Breast epithelium (tissue), 3 donors: ENCODE results near the gene MGAT1.

Experiments
- POLR2A ChIP-seq: fragments of 450-650 bp; IDR thresholded peaks from one replicate; pipeline ENCODE4 v1.6.1; 2016; ENCODE audit warnings: antibody characterized with exemption, mild to moderate bottlenecking, moderate library complexity
- POLR2AphosphoS5 ChIP-seq, 3 donors: sonication (generic); formaldehyde crosslinking; IDR thresholded peaks; one replicate each; pipeline ENCODE4 v1.6.1; 2017; ENCODE audit warnings: antibody characterized with exemption in 3 of 3
- TF ChIP-seq, protein P1 (sequence below), 3 donors: fragments of 450-650 bp; IDR thresholded peaks; one replicate each; pipeline ENCODE4 v1.5.1; 2016 to 2017; ENCODE audit warnings: antibody characterized with exemption in 3 of 3, mild to moderate bottlenecking in 3 of 3, moderate library complexity in 3 of 3

- TF ChIP-seq, protein P1, sequence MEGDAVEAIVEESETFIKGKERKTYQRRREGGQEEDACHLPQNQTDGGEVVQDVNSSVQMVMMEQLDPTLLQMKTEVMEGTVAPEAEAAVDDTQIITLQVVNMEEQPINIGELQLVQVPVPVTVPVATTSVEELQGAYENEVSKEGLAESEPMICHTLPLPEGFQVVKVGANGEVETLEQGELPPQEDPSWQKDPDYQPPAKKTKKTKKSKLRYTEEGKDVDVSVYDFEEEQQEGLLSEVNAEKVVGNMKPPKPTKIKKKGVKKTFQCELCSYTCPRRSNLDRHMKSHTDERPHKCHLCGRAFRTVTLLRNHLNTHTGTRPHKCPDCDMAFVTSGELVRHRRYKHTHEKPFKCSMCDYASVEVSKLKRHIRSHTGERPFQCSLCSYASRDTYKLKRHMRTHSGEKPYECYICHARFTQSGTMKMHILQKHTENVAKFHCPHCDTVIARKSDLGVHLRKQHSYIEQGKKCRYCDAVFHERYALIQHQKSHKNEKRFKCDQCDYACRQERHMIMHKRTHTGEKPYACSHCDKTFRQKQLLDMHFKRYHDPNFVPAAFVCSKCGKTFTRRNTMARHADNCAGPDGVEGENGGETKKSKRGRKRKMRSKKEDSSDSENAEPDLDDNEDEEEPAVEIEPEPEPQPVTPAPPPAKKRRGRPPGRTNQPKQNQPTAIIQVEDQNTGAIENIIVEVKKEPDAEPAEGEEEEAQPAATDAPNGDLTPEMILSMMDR (IDR thresholded peaks at IDR 0.05) = no peak
- TF ChIP-seq POLR2A (no peak), POLR2AphosphoS5 (IDR thresholded peaks at IDR 0.05) (no peak)
These were observed 47.2 kb upstream of the MGAT1 start for GRCh38 chr5:180849827-180850226.
